Esophagus squamous epithelium (tissue), 4 donors: Measurements from ENCODE around the gene LCP1.

ENCODE experiments used
- POLR2A ChIP-seq, 4 donors: fragments of 450-650 bp; IDR thresholded peaks; one replicate each; pipeline ENCODE4 v1.6.1; 2017; ENCODE audit warnings: antibody characterized with exemption in 4 of 4, mild to moderate bottlenecking in 4 of 4, moderate library complexity in 3 of 4
- TF ChIP-seq, protein P1 (sequence below), 6 experiments: fragments of 450-650 bp in 4 of 6; fragments of 200-600 bp in 2 of 6; sonication (generic) in 2 of 6; IDR thresholded peaks; one replicate each; pipeline ENCODE4 v1.5.1; 2016 to 2019; ENCODE audit warnings: antibody characterized with exemption in 6 of 6, mild to moderate bottlenecking in 4 of 6, moderate library complexity in 4 of 6

DNA sequence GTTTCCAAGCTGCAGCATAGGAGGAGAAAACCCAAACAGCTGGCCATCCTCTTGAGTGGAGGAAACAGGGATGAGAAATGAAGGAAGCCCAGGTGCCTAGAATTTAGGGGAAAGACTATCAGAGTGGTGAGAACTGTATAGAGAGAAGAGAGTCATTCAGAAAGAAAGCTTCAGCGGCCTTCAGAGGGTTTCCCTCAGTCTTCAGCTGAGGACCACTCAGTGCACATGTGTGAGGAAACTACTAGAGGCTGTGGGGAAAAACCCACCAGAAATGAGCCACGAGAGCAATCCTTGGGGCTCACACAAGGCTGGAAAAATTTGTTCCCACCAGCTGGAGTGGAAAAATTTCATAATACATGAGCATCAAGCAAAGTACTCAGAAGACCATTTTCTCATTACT is 41.9 kb downstream of the LCP1 start:
- no peak for TF ChIP-seq POLR2A (IDR thresholded peaks at IDR 0.05)
- TF ChIP-seq, protein P1, sequence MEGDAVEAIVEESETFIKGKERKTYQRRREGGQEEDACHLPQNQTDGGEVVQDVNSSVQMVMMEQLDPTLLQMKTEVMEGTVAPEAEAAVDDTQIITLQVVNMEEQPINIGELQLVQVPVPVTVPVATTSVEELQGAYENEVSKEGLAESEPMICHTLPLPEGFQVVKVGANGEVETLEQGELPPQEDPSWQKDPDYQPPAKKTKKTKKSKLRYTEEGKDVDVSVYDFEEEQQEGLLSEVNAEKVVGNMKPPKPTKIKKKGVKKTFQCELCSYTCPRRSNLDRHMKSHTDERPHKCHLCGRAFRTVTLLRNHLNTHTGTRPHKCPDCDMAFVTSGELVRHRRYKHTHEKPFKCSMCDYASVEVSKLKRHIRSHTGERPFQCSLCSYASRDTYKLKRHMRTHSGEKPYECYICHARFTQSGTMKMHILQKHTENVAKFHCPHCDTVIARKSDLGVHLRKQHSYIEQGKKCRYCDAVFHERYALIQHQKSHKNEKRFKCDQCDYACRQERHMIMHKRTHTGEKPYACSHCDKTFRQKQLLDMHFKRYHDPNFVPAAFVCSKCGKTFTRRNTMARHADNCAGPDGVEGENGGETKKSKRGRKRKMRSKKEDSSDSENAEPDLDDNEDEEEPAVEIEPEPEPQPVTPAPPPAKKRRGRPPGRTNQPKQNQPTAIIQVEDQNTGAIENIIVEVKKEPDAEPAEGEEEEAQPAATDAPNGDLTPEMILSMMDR (IDR thresholded peaks at IDR 0.05): no peak
